ENCODE data around the gene CIROP.

CIROP gene

DNA sequence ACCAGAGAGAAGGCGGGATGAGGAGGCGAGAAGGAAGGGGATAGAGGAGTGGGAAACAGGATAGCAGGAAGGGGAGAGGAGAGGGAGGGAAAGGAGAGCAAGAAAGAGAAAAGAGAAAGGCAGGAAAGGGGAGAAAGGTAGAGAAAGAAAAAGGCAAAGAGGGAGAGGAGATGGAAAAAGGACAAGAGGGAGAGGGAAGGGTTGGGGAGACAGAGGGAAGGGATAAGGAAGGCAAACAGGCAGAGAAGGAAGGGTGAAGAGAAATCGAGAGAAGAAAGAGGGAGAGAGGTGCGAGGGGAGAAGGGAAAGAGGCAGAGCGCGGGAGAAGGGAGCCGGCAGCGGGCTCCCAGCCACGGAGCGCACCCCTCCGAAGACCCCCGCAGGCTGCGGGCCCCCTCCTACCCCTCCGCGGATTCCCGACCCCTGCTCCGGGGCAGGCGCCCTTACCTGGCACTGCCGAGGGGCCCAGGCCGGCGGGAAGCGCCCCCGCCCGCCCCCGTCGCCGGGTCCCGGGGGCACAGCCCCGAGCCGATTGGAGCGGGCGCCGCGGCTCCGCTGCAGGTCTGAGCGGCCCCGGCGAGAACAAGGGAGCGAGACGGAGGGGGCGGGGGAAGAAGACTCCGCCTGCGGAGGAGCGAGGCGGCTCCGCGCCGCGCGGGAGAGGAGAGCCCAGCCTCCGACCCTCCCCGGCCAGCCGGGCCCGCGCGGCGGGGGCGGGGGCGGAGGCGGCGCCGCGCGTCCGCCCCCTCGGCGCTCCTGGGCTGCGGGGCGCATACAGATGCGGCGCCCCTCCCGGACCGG is 47.6 kb downstream of the CIROP start, which contains the start of gene CDH24:
Gene CDH24, minus strand, starts transcription at position 565 of the 801 bp plus-strand sequence. CDS start 1,787 bp downstream, outside the sequence.
- TF ChIP-seq, protein P1, sequence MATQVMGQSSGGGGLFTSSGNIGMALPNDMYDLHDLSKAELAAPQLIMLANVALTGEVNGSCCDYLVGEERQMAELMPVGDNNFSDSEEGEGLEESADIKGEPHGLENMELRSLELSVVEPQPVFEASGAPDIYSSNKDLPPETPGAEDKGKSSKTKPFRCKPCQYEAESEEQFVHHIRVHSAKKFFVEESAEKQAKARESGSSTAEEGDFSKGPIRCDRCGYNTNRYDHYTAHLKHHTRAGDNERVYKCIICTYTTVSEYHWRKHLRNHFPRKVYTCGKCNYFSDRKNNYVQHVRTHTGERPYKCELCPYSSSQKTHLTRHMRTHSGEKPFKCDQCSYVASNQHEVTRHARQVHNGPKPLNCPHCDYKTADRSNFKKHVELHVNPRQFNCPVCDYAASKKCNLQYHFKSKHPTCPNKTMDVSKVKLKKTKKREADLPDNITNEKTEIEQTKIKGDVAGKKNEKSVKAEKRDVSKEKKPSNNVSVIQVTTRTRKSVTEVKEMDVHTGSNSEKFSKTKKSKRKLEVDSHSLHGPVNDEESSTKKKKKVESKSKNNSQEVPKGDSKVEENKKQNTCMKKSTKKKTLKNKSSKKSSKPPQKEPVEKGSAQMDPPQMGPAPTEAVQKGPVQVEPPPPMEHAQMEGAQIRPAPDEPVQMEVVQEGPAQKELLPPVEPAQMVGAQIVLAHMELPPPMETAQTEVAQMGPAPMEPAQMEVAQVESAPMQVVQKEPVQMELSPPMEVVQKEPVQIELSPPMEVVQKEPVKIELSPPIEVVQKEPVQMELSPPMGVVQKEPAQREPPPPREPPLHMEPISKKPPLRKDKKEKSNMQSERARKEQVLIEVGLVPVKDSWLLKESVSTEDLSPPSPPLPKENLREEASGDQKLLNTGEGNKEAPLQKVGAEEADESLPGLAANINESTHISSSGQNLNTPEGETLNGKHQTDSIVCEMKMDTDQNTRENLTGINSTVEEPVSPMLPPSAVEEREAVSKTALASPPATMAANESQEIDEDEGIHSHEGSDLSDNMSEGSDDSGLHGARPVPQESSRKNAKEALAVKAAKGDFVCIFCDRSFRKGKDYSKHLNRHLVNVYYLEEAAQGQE (IDR thresholded peaks at IDR 0.05; ENCODE audit: insufficient read depth in 1 of 2, low read depth in 2 of 2, low read length in 2 of 2), result no peak
- no peak for TF ChIP-seq SIN3A (IDR thresholded peaks at IDR 0.05; ENCODE audit: borderline replicate concordance, insufficient read depth, low read length)
- TF ChIP-seq FOXP2 (optimal IDR thresholded peaks at IDR 0.05; ENCODE audit: borderline replicate concordance, extremely low read depth, extremely low read length, insufficient read depth), result no peak
- no peak for TF ChIP-seq POLR2AphosphoS5 (IDR thresholded peaks at IDR 0.05; ENCODE audit: low read depth, low read length)
- TF ChIP-seq TAF1 (IDR thresholded peaks at IDR 0.05; ENCODE audit: borderline replicate concordance, insufficient read depth, low read length), result no peak

- no peak for TF ChIP-seq TAF1 (IDR thresholded peaks at IDR 0.05; ENCODE audit: borderline replicate concordance, insufficient read depth, low read length)
- TF ChIP-seq, protein P1 (IDR thresholded peaks at IDR 0.05; ENCODE audit: insufficient read depth in 1 of 2, low read depth in 2 of 2, low read length in 2 of 2), result no peak
- TF ChIP-seq POLR2AphosphoS5 (IDR thresholded peaks at IDR 0.05; ENCODE audit: low read depth, low read length), result no peak
- no peak for TF ChIP-seq FOXP2 (optimal IDR thresholded peaks at IDR 0.05; ENCODE audit: borderline replicate concordance, extremely low read depth, extremely low read length, insufficient read depth)
- no peak for TF ChIP-seq SIN3A (IDR thresholded peaks at IDR 0.05; ENCODE audit: borderline replicate concordance, insufficient read depth, low read length)
These were observed 48.4 kb downstream of the CIROP start for GRCh38 chr14:23056145-23056955.

DNA sequence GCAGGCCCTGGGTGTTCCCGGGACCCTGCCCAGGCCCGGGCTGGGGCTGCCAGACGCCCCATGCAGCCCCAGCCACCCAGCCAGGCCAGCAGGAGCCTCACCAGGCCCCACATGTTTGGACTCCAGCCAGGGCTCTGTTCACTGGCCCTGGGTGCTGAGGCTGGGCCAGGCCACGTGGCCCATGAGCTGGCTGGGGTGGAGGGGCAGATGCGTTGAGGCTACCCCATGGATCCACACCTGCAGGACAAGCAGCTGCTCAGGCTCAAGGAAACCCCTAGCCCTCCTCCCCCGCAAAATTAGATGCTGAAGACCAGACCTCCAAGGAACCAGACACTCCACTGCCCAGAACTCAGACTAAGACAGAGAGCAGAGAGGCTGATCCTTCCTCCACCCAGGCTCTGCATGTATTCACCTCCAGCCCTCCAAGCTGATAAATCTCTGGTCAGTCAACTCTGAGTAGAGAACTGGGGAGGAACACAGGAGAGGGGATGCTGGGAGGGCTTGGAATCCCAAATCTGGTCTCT is 49.1 kb downstream of the CIROP start:
- TF ChIP-seq TAF1 (IDR thresholded peaks at IDR 0.05; ENCODE audit: borderline replicate concordance, insufficient read depth, low read length) (no peak), POLR2AphosphoS5 (IDR thresholded peaks at IDR 0.05; ENCODE audit: low read depth, low read length) (no peak), SIN3A (IDR thresholded peaks at IDR 0.05; ENCODE audit: borderline replicate concordance, insufficient read depth, low read length) (no peak), FOXP2 (optimal IDR thresholded peaks at IDR 0.05; ENCODE audit: borderline replicate concordance, extremely low read depth, extremely low read length, insufficient read depth) (no peak)
- TF ChIP-seq, protein P1 (IDR thresholded peaks at IDR 0.05; ENCODE audit: insufficient read depth in 1 of 2, low read depth in 2 of 2, low read length in 2 of 2), result no peak

GRCh38 chr14:23055147-23055550 is 49.6 kb downstream of the CIROP start:
- no peak for TF ChIP-seq FOXP2 (optimal IDR thresholded peaks at IDR 0.05; ENCODE audit: borderline replicate concordance, extremely low read depth, extremely low read length, insufficient read depth)
- no peak for TF ChIP-seq TAF1 (IDR thresholded peaks at IDR 0.05; ENCODE audit: borderline replicate concordance, insufficient read depth, low read length)
